GM23338 (cell line): ENCODE measurements around the gene CLASP2. TPM values are rescaled to one million over a fixed set of nuclear protein-coding genes. Genes with fewer than 3 reads are reported as not detected.

ENCODE experiments used
- EZH2 ChIP-seq: fragments of 200-600 bp; sonication (generic); IDR thresholded peaks from one replicate; pipeline ENCODE4 v1.8.0; 2017; ENCODE audit warnings: antibody characterized with exemption, mild to moderate bottlenecking, low read depth; ENCODE audit not compliant: unreplicated experiment
- NANOG ChIP-seq: IDR thresholded peaks from 2 replicates; pipeline ENCODE4 v1.6.1; 2016; ENCODE audit warnings: antibody characterized with exemption, borderline replicate concordance
- ZNF114 ChIP-seq: fragments of 250-450 bp; sonication (Bioruptor Pico); IDR thresholded peaks from 2 replicates; pipeline ENCODE4 v1.5.0; 2020; ENCODE audit warnings: mild to moderate bottlenecking, moderate library complexity
- ZNF462 ChIP-seq: fragments of 250-450 bp; sonication (Bioruptor Pico); IDR thresholded peaks from 2 replicates; pipeline ENCODE4 v1.5.0; 2020; ENCODE audit warnings: mild to moderate bottlenecking, moderate library complexity
- polyA plus RNA-seq: library from polyadenylated mRNA; unstranded; fragments of >200 nt; fragmentation: Nextera tagmentation; extraction: Ambion mirVana; gene quantifications from 2 replicates; pipeline ENCODE4 v1.2.1, GENCODE V29; 2016
- total RNA-seq: library from RNA; depleted of rRNA; stranded (reverse); fragments of >200 nt; shearing (Covaris generic); gene quantifications from 2 replicates; pipeline ENCODE4 v1.2.3, GENCODE V29; 2014
- TF ChIP-seq, protein P1 (sequence below): IDR thresholded peaks from 2 replicates; pipeline ENCODE4 v1.6.1; 2016; ENCODE audit warnings: antibody characterized with exemption
- TF ChIP-seq, protein P2 (sequence below), 2 experiments: fragments of 200-600 bp in 1 of 2; sonication (generic) in 1 of 2; conservative IDR thresholded peaks; 2 replicates each; pipeline versions ENCODE4 v1.5.1 to v1.6.1; 2016 to 2017; ENCODE audit warnings: antibody characterized with exemption in 2 of 2, low read depth in 2 of 2, mild to moderate bottlenecking in 2 of 2, moderate library complexity in 1 of 2

Gene CLASP2
- total and polyA plus RNA-seq, 2 experiments from 2014 or later: 12.8 to 74.6 TPM

- TF ChIP-seq ZNF462 (CRISPR knock-in tag): no peak
- TF ChIP-seq NANOG: no peak
- no peak for TF ChIP-seq ZNF114 (CRISPR knock-in tag)
- TF ChIP-seq, protein P1, sequence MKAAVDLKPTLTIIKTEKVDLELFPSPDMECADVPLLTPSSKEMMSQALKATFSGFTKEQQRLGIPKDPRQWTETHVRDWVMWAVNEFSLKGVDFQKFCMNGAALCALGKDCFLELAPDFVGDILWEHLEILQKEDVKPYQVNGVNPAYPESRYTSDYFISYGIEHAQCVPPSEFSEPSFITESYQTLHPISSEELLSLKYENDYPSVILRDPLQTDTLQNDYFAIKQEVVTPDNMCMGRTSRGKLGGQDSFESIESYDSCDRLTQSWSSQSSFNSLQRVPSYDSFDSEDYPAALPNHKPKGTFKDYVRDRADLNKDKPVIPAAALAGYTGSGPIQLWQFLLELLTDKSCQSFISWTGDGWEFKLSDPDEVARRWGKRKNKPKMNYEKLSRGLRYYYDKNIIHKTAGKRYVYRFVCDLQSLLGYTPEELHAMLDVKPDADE: no peak
- TF ChIP-seq, protein P2, sequence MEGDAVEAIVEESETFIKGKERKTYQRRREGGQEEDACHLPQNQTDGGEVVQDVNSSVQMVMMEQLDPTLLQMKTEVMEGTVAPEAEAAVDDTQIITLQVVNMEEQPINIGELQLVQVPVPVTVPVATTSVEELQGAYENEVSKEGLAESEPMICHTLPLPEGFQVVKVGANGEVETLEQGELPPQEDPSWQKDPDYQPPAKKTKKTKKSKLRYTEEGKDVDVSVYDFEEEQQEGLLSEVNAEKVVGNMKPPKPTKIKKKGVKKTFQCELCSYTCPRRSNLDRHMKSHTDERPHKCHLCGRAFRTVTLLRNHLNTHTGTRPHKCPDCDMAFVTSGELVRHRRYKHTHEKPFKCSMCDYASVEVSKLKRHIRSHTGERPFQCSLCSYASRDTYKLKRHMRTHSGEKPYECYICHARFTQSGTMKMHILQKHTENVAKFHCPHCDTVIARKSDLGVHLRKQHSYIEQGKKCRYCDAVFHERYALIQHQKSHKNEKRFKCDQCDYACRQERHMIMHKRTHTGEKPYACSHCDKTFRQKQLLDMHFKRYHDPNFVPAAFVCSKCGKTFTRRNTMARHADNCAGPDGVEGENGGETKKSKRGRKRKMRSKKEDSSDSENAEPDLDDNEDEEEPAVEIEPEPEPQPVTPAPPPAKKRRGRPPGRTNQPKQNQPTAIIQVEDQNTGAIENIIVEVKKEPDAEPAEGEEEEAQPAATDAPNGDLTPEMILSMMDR (conservative IDR thresholded peaks at IDR 0.05; ENCODE audit: low read depth in 2 of 2): no peak
- no peak for TF ChIP-seq EZH2
Measured at GRCh38 chr3:33488683-33489082, 229.4 kb downstream of the CLASP2 start (continued).
